Testis (tissue), 3 donors: Measurements from ENCODE around the gene CCDC89. TPM values are rescaled to one million over a fixed set of nuclear protein-coding genes. Genes with fewer than 3 reads are reported as not detected.

Experiments used
- DNase-seq: peaks from one replicate; pipeline ENCODE4 v3.0.0-alpha.2; 2019
- H3K27ac ChIP-seq, 2 donors: fragments of 200-600 bp; sonication (generic); one replicate each; pipeline ENCODE4 v1.5.1; 2019
- H3K27me3 ChIP-seq: fragments of 200-600 bp; sonication (generic); one replicate; pipeline ENCODE4 v1.5.1; 2019
- H3K36me3 ChIP-seq: fragments of 200-600 bp; sonication (generic); one replicate; pipeline ENCODE4 v1.5.1; 2017; ENCODE audit warnings: low read depth; ENCODE audit errors: missing control alignments
- H3K4me1 ChIP-seq: fragments of 200-600 bp; sonication (generic); one replicate; pipeline ENCODE4 v1.5.1; 2019
- H3K4me3 ChIP-seq, 2 donors: fragments of 200-600 bp; sonication (generic); one replicate each; pipeline ENCODE4 v1.5.1; 2017 to 2019
- H3K9me3 ChIP-seq: fragments of 200-600 bp; sonication (generic); one replicate; pipeline ENCODE4 v1.5.1; 2017
- POLR2A ChIP-seq: fragments of 450-650 bp; IDR thresholded peaks from one replicate; pipeline ENCODE4 v1.6.1; 2017; ENCODE audit warnings: antibody characterized with exemption, mild to moderate bottlenecking, moderate library complexity
- WGBS, 2 donors: methylation state at CpG; one replicate each; pipeline ENCODE4 v1.1.5; 2018; 5-methylcytosine and 5-hydroxymethylcytosine counted together
- intact Hi-C: fragments of 100-400 bp; cut with DNase I; formaldehyde crosslinking; loops from one replicate; pipeline ENCODE4 v1.15.1; 2023; ENCODE audit warnings: low total_unique reads
- polyA plus RNA-seq: library from polyadenylated mRNA; stranded (reverse); fragments of 350-450 nt; fragmentation: Illumina TruSeq; extraction: RNeasy Lipid Tissue Mini Kit (QIAGEN cat#74804); gene quantifications from one replicate; pipeline ENCODE4 v1.2.3, GENCODE V29; 2014; ENCODE audit warnings: low read depth, low replicate concordance; ENCODE audit not compliant: insufficient read depth
- total RNA-seq, 2 donors: library from RNA; depleted of rRNA; stranded (reverse); fragments of >200 nt; gene quantifications; one replicate each; pipeline ENCODE4 v1.2.3, GENCODE V29; 2016
- TF ChIP-seq, protein P1 (sequence below), 3 experiments: fragments of 450-650 bp in 2 of 3; fragments of 200-600 bp in 1 of 3; sonication (generic) in 1 of 3; IDR thresholded peaks; one replicate each; pipeline ENCODE4 v1.5.1; 2016 to 2019; ENCODE audit warnings: antibody characterized with exemption in 3 of 3, mild to moderate bottlenecking in 2 of 3, moderate library complexity in 1 of 3

The CCDC89 gene
- total and polyA plus RNA-seq, 3 donors from 2014 or later, result 27.9 to 75.0 (median 43.1) TPM

DNA sequence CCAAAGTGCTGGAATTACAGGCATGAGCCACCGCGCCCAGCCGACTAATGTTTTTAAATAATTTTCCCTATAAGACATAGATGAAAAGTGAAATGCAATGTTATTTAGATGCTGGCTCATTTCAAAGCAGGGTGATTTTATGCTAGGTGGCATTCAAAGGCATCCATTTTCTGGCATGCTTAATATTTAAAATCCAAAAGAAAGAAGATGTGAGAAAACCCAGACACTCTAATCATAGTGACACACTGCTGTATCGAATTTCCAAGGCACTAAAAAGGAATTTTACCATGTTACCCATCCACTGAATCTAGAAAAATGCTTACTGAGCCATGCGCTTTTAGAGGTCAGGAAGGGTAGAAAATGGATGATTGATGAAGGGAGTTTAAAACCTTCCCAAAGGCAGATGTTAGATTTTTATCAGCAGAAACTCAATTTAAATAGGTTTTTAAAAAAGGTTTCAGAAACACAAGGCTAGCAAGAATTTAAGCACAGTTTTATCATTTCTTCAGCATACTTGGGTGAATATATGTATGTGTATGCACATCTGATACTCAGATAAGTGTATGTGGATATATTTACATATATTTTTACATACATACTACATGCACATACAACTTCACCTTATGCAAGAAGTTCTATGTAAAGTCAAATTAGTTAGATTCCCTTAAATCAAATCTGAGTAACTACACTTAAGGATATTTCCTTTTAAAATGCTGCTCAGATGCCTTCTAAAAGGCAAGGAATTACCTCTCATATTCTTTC, 24.1 kb upstream of the CCDC89 start:
- no peaks in the 10 kb centered on the region for H3K9me3 ChIP-seq
- H3K27ac ChIP-seq, result no peak overlapping the region
- intact Hi-C loops, result no loop called here
- H3K4me3 ChIP-seq, result no peak overlapping the region
- TF ChIP-seq, protein P1, sequence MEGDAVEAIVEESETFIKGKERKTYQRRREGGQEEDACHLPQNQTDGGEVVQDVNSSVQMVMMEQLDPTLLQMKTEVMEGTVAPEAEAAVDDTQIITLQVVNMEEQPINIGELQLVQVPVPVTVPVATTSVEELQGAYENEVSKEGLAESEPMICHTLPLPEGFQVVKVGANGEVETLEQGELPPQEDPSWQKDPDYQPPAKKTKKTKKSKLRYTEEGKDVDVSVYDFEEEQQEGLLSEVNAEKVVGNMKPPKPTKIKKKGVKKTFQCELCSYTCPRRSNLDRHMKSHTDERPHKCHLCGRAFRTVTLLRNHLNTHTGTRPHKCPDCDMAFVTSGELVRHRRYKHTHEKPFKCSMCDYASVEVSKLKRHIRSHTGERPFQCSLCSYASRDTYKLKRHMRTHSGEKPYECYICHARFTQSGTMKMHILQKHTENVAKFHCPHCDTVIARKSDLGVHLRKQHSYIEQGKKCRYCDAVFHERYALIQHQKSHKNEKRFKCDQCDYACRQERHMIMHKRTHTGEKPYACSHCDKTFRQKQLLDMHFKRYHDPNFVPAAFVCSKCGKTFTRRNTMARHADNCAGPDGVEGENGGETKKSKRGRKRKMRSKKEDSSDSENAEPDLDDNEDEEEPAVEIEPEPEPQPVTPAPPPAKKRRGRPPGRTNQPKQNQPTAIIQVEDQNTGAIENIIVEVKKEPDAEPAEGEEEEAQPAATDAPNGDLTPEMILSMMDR (IDR thresholded peaks at IDR 0.05), result no peak
- no peak for TF ChIP-seq POLR2A
- no peaks in the 10 kb centered on the region for H3K4me1 ChIP-seq
- no peaks in the 10 kb centered on the region for H3K27me3 ChIP-seq
- no peaks in the 10 kb centered on the region for H3K36me3 ChIP-seq
- no peak for DNase-seq
- 93 to 98% methylated on average over 5 of the region's 5 CpGs for WGBS, 2 donors

DNA sequence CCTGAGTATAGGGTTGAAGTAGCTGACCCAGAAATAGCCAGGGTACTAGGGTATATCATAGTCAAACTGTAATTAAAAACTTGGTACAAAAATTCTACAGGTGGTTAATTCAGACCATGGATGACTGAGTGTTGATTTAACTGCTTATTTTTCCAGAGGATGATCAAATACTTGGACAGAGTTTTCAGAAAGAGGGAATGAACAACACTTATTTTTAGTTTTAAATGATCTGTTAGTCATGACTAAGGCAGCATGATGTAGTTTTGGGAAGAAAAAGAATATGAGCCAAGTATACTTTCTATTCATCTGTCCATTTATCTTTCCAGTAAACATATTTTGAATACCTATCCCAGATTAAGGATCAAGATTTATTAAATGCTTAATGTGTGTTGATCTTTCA, 19.8 kb upstream of the CCDC89 start:
- Histone ChIP-seq H3K36me3 (no peaks in the 10 kb centered on the region), H3K27ac (no peak overlapping the region), H3K27me3 (no peaks in the 10 kb centered on the region), H3K4me1 (no peaks in the 10 kb centered on the region), H3K4me3 (no peak overlapping the region), H3K9me3 (no peaks in the 10 kb centered on the region)
- intact Hi-C loops, result no loop called here
- no peak for DNase-seq
- no peak for TF ChIP-seq POLR2A
- TF ChIP-seq, protein P1 (IDR thresholded peaks at IDR 0.05), result no peak

DNA sequence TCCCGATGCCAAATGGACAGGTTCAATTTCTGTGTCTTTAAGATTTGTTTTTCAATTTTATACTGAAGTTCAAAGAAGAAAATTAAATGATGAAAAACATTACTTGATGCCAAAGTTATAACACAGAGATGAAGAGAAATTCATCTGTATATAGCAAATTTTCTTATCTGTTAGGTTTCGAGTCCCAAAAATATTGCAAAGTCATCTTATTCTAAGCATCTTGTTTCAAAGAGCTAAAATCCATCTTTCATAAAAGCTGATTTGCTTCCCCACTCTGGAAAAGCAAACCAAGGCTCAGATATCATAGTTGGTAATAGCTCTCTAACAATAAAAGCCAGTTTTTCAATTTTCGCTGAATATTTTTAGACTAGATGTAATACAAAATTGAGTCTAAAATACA, 19.0 kb upstream of the CCDC89 start:
- no peaks in the 10 kb centered on the region for H3K36me3 ChIP-seq
- no peaks in the 10 kb centered on the region for H3K27me3 ChIP-seq
- 90 to 96% methylated on average over 3 of the region's 3 CpGs for WGBS, 2 donors
- TF ChIP-seq, protein P1 (IDR thresholded peaks at IDR 0.05), result no peak
- TF ChIP-seq POLR2A, result no peak
- H3K4me3 ChIP-seq, result no peak overlapping the region
- H3K27ac ChIP-seq, result no peak overlapping the region
- no peaks in the 10 kb centered on the region for H3K4me1 ChIP-seq
- H3K9me3 ChIP-seq, result no peaks in the 10 kb centered on the region
- no peak for DNase-seq
- intact Hi-C loops, result no loop called here

DNA sequence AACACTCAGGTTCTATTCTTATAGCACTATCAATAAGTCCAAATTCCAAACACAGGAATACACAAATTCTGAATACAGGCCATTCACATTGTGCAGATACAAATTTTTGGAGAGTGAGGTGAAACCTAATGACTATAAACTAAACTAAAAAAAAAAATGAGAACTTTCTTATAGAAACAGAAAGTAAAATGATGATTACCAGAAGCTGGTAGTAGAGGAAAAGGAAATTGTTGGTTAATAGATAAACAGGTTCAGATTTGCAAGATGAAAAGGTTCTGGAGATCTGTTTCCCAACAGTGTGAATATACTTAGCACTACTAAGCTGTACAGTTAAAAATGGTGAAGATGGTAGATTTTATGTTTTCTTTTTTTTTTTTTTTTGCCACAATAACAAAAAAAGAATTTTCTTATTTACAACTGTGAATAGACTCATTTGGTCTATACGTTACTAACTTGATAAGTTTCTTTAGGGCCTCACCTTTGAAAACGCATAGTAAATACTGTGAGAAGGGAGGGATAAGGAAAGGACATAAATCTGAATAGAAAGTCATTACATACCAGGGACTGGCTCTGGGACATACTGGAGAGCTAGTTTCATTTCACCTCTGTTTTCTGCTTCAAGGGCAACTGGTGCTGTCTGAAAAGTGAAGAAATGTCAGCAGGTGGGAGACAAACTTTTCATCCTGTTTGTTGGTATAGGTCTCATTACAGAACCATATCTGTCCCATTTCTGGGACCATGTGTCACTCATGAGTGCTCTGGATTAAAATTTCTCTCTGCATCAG, 14.2 kb upstream of the CCDC89 start:
- TF ChIP-seq, protein P1 (IDR thresholded peaks at IDR 0.05), result no peak
- TF ChIP-seq POLR2A, result no peak
- no peaks in the 10 kb centered on the region for H3K27me3 ChIP-seq
- no peak for DNase-seq
- H3K36me3 ChIP-seq, result no peaks in the 10 kb centered on the region
- no peaks in the 10 kb centered on the region for H3K4me1 ChIP-seq
- H3K27ac ChIP-seq, result no peak overlapping the region
- no peak overlapping the region for H3K4me3 ChIP-seq
- 80 to 89% methylated on average over 2 of the region's 2 CpGs for WGBS, 2 donors
- no peaks in the 10 kb centered on the region for H3K9me3 ChIP-seq
- intact Hi-C loops, result no loop called here
